GM23248 (cell line): ENCODE results near the gene BEND3. TPM values are rescaled to one million over a fixed set of nuclear protein-coding genes. Genes with fewer than 3 reads are reported as not detected.

Source experiments
- DNase-seq: peaks from one replicate; pipeline ENCODE4 v3.0.0-alpha.2; 2015
- H2AFZ ChIP-seq: fragments of 200-600 bp; sonication (generic); 2 replicates; pipeline ENCODE4 v1.6.1; 2016; ENCODE audit warnings: antibody characterized with exemption
- H3F3A ChIP-seq: fragments of 200-600 bp; sonication (generic); 2 replicates; pipeline ENCODE4 v1.6.1; 2016; ENCODE audit warnings: mild to moderate bottlenecking, antibody characterized with exemption, mixed run types; ENCODE audit not compliant: insufficient read depth
- H3K27ac ChIP-seq: fragments of 200-600 bp; sonication (generic); 2 replicates; pipeline ENCODE4 v1.5.1; 2016; ENCODE audit warnings: mild to moderate bottlenecking
- H3K27me3 ChIP-seq: fragments of 200-600 bp; sonication (generic); replicated peaks from 2 replicates; pipeline ENCODE4 v1.6.1; 2016; ENCODE audit warnings: mild to moderate bottlenecking; ENCODE audit not compliant: insufficient read depth
- H3K36me3 ChIP-seq: fragments of 200-600 bp; sonication (generic); 2 replicates; pipeline ENCODE4 v1.6.1; 2016; ENCODE audit warnings: low read depth, mild to moderate bottlenecking
- H3K4me1 ChIP-seq: fragments of 200-600 bp; sonication (generic); 2 replicates; pipeline ENCODE4 v1.6.1; 2016; ENCODE audit warnings: mild to moderate bottlenecking; ENCODE audit not compliant: insufficient read depth
- H3K4me2 ChIP-seq: fragments of 200-600 bp; sonication (generic); one replicate; pipeline ENCODE4 v1.6.1; 2016; ENCODE audit warnings: mild to moderate bottlenecking; ENCODE audit not compliant: unreplicated experiment
- H3K4me3 ChIP-seq: fragments of 200-600 bp; sonication (generic); 2 replicates; pipeline ENCODE4 v1.5.1; 2016; ENCODE audit warnings: mild to moderate bottlenecking
- H3K79me2 ChIP-seq: fragments of 200-600 bp; sonication (generic); 2 replicates; pipeline ENCODE4 v1.6.1; 2016; ENCODE audit warnings: mild to moderate bottlenecking; ENCODE audit not compliant: insufficient read depth
- H3K9ac ChIP-seq: fragments of 200-600 bp; sonication (generic); 2 replicates; pipeline ENCODE4 v1.6.1; 2016; ENCODE audit warnings: mild to moderate bottlenecking
- H3K9me2 ChIP-seq: fragments of 200-600 bp; sonication (generic); 2 replicates; pipeline ENCODE4 v1.6.1; 2016; ENCODE audit warnings: mixed run types, mild to moderate bottlenecking, moderate library complexity; ENCODE audit not compliant: insufficient read depth
- H3K9me3 ChIP-seq: fragments of 200-600 bp; sonication (generic); one replicate; pipeline ENCODE4 v1.6.1; 2017; ENCODE audit warnings: low read depth
- H4K20me1 ChIP-seq: fragments of 200-600 bp; sonication (generic); 2 replicates; pipeline ENCODE4 v1.6.0; 2016; ENCODE audit not compliant: insufficient read depth
- EZH2 ChIP-seq: fragments of 200-600 bp; sonication (generic); IDR thresholded peaks from 2 replicates; pipeline ENCODE4 v1.6.1; 2018; ENCODE audit warnings: antibody characterized with exemption, mild to moderate bottlenecking; ENCODE audit not compliant: insufficient read depth, poor library complexity, severe bottlenecking
- EZH2phosphoT487 ChIP-seq: fragments of 200-600 bp; sonication (generic); IDR thresholded peaks from 2 replicates; pipeline ENCODE4 v1.6.1; 2018; ENCODE audit warnings: antibody characterized with exemption, moderate library complexity, mild to moderate bottlenecking, low read depth; ENCODE audit not compliant: insufficient read depth
- WGBS, 2 experiments: methylation state at CpG; one replicate each; pipeline ENCODE4 v1.1.6; 2015 to 2017; ENCODE audit warnings: low lambda C conversion rate in 2 of 2, low coverage in 1 of 2; ENCODE audit errors: missing lambda C conversion rate in 2 of 2; 5-methylcytosine and 5-hydroxymethylcytosine counted together
- in situ Hi-C: fragments of 300-500 bp; cut with MboI; formaldehyde crosslinking; loops from 2 replicates; pipeline ENCODE4 v1.15.0; 2020
- polyA plus RNA-seq: library from polyadenylated mRNA; unstranded; fragments of >200 nt; fragmentation: Nextera tagmentation; extraction: Ambion mirVana; gene quantifications from 2 replicates; pipeline ENCODE4 v1.2.1, GENCODE V29; 2016
- total RNA-seq: library from RNA; depleted of rRNA; stranded (reverse); fragments of >200 nt; shearing (Covaris generic); gene quantifications from 2 replicates; pipeline ENCODE4 v1.2.3, GENCODE V29; 2014

BEND3 gene
- total and polyA plus RNA-seq, 2 experiments from 2014 or later, result 1.4 to 1.8 TPM

GRCh38 chr6:107066697-107067659 is 48.3 kb downstream of the BEND3 start:
- in situ Hi-C loops, result no loop called here
- no peaks in the 10 kb centered on the region for H3K9me3 ChIP-seq
- no peaks in the 10 kb centered on the region for H4K20me1 ChIP-seq
- no peak overlapping the region for H2AFZ ChIP-seq
- H3K4me1 ChIP-seq, result peaks cover 11% of the 10 kb centered on the region
- no peak overlapping the region for H3K4me2 ChIP-seq
- TF ChIP-seq EZH2phosphoT487 (no peak), EZH2 (no peak)
- no peak overlapping the region for H3K9ac ChIP-seq
- no peaks in the 10 kb centered on the region for H3F3A ChIP-seq
- 83 to 91% methylated on average over 9 of the region's 9 CpGs for WGBS, 2 experiments
- H3K36me3 ChIP-seq, result no peaks in the 10 kb centered on the region
- H3K4me3 ChIP-seq, result no peak overlapping the region
- H3K27ac ChIP-seq, result no peak overlapping the region
- H3K9me2 ChIP-seq, result no peaks in the 10 kb centered on the region
- H3K79me2 ChIP-seq, result no peaks in the 10 kb centered on the region
- H3K27me3 ChIP-seq, result no peaks in the 10 kb centered on the region
- peak; percentile 10 for DNase-seq

GRCh38 chr6:107064579-107065065 is 50.7 kb downstream of the BEND3 start:
- Histone ChIP-seq H3F3A (no peaks in the 10 kb centered on the region), H3K27ac (no peak overlapping the region), H2AFZ (no peak overlapping the region), H3K4me1 (peaks cover 11% of the 10 kb centered on the region), H3K4me2 (peak overlapping the region; percentile 7), H3K9me3 (no peaks in the 10 kb centered on the region), H3K27me3 (no peaks in the 10 kb centered on the region), H3K4me3 (no peak overlapping the region), H3K36me3 (no peaks in the 10 kb centered on the region), H3K79me2 (no peaks in the 10 kb centered on the region), H3K9me2 (no peaks in the 10 kb centered on the region), H3K9ac (no peak overlapping the region), H4K20me1 (no peaks in the 10 kb centered on the region)
- TF ChIP-seq EZH2phosphoT487 (no peak), EZH2 (no peak)
- in situ Hi-C loops, result no loop called here
- whole genome bisulfite sequencing, 2 experiments, result 56 to 63% methylated on average over 6 of the region's 6 CpGs
- peak; percentile 49 for DNase-seq

- in situ Hi-C loops, result no loop called here
- H3K4me1 ChIP-seq, result peaks cover 11% of the 10 kb centered on the region
- no peak overlapping the region for H2AFZ ChIP-seq
- WGBS, 2 experiments, result 96 to 98% methylated on average over 3 of the region's 3 CpGs
- no peak for DNase-seq
- no peaks in the 10 kb centered on the region for H3K9me3 ChIP-seq
- H3K9ac ChIP-seq, result no peak overlapping the region
- TF ChIP-seq EZH2 (no peak), EZH2phosphoT487 (no peak)
- H3K79me2 ChIP-seq, result no peaks in the 10 kb centered on the region
- no peaks in the 10 kb centered on the region for H4K20me1 ChIP-seq
- H3F3A ChIP-seq, result no peaks in the 10 kb centered on the region
- H3K36me3 ChIP-seq, result no peaks in the 10 kb centered on the region
- no peak overlapping the region for H3K27ac ChIP-seq
- H3K4me3 ChIP-seq, result no peak overlapping the region
- H3K27me3 ChIP-seq, result no peaks in the 10 kb centered on the region
- H3K4me2 ChIP-seq, result no peak overlapping the region
- no peaks in the 10 kb centered on the region for H3K9me2 ChIP-seq
Measured at GRCh38 chr6:107062691-107063090, 52.6 kb downstream of the BEND3 start.

GRCh38 chr6:107061125-107062020 is 53.9 kb downstream of the BEND3 start:
- no peak overlapping the region for H2AFZ ChIP-seq
- peak; percentile 5 for DNase-seq
- H3K79me2 ChIP-seq, result no peaks in the 10 kb centered on the region

More at GRCh38 chr6:107061125-107062020, 53.9 kb downstream of the BEND3 start:
- H3K27me3 ChIP-seq, result no peaks in the 10 kb centered on the region
- no peak overlapping the region for H3K4me2 ChIP-seq
- H3K4me3 ChIP-seq, result no peak overlapping the region
- in situ Hi-C loops, result no loop called here
- no peak overlapping the region for H3K9ac ChIP-seq
- no peaks in the 10 kb centered on the region for H4K20me1 ChIP-seq
- H3K9me2 ChIP-seq, result no peaks in the 10 kb centered on the region
- no peaks in the 10 kb centered on the region for H3F3A ChIP-seq
- TF ChIP-seq EZH2phosphoT487, result no peak
- TF ChIP-seq EZH2, result no peak
- no peaks in the 10 kb centered on the region for H3K9me3 ChIP-seq
- peaks cover 11% of the 10 kb centered on the region for H3K4me1 ChIP-seq
- no peaks in the 10 kb centered on the region for H3K36me3 ChIP-seq
- H3K27ac ChIP-seq, result no peak overlapping the region
- WGBS, 2 experiments, result 55 to 57% methylated on average over 14 of the region's 14 CpGs
